PFSK-1 (cell line): ENCODE measurements around the gene KCNJ15.

ENCODE experiments used
- FOXP2 ChIP-seq: optimal IDR thresholded peaks from 2 replicates; pipeline ENCODE3; 2011; ENCODE audit warnings: borderline replicate concordance, control low read depth, inconsistent platforms; ENCODE audit not compliant: insufficient read depth; ENCODE audit errors: extremely low read length, extremely low read depth
- POLR2AphosphoS5 ChIP-seq: IDR thresholded peaks from 2 replicates; pipeline ENCODE4 v1.6.1; 2012; ENCODE audit warnings: low read depth, mild to moderate bottlenecking, control low read depth, low read length, moderate library complexity
- SIN3A ChIP-seq: IDR thresholded peaks from 2 replicates; pipeline ENCODE4 v1.6.1; 2012; ENCODE audit warnings: mild to moderate bottlenecking, low read length, moderate library complexity, borderline replicate concordance; ENCODE audit not compliant: insufficient read depth
- TAF1 ChIP-seq: IDR thresholded peaks from 2 replicates; pipeline ENCODE4 v1.6.1; 2012; ENCODE audit warnings: low read length, control low read depth, borderline replicate concordance; ENCODE audit not compliant: insufficient read depth
- TF ChIP-seq, protein P1 (sequence below), 2 experiments: IDR thresholded peaks; 2 replicates each; pipeline versions ENCODE4 v1.6.1 to v1.8.0; 2011 to 2012; ENCODE audit warnings: low read depth in 2 of 2, low read length in 2 of 2, control low read depth in 1 of 2, inconsistent platforms in 1 of 2, mild to moderate bottlenecking in 1 of 2, moderate library complexity in 1 of 2; ENCODE audit not compliant: insufficient read depth in 1 of 2

DNA sequence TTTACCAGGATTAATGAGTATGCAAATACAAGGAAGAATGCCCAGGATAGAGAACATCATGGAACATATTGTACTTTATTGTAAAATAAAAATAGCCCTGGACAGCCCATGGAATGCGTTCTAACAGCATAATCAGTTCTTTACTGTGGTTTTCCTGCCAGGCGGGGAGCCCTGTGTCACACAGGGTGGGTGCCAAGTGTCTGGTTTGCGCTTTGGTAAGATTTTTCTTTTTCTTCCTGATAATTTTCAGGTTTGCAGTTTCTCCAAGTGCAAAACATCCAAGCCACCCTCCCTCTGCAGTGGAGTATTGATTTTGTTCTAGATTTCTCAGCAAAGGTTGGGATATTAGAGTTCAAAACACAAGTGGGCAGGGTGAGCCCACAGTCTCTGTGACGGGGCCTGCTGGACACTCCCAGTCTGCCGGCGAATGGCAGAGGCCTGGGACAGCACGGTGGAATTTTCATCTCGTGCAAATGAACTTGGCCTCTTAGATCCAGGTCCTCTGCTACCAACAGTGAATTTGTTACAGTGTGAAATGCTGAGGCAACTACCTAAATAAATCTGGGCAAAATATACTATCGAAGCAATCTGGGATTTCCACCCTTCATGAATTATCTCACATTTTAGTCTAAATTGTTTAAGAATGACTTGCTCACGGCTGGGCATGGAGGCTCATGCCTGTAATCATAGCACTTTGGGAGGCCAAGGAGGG is 15.6 kb upstream of the KCNJ15 start:
- TF ChIP-seq POLR2AphosphoS5 = no peak
- TF ChIP-seq SIN3A = no peak
- no peak for TF ChIP-seq TAF1
- TF ChIP-seq, protein P1, sequence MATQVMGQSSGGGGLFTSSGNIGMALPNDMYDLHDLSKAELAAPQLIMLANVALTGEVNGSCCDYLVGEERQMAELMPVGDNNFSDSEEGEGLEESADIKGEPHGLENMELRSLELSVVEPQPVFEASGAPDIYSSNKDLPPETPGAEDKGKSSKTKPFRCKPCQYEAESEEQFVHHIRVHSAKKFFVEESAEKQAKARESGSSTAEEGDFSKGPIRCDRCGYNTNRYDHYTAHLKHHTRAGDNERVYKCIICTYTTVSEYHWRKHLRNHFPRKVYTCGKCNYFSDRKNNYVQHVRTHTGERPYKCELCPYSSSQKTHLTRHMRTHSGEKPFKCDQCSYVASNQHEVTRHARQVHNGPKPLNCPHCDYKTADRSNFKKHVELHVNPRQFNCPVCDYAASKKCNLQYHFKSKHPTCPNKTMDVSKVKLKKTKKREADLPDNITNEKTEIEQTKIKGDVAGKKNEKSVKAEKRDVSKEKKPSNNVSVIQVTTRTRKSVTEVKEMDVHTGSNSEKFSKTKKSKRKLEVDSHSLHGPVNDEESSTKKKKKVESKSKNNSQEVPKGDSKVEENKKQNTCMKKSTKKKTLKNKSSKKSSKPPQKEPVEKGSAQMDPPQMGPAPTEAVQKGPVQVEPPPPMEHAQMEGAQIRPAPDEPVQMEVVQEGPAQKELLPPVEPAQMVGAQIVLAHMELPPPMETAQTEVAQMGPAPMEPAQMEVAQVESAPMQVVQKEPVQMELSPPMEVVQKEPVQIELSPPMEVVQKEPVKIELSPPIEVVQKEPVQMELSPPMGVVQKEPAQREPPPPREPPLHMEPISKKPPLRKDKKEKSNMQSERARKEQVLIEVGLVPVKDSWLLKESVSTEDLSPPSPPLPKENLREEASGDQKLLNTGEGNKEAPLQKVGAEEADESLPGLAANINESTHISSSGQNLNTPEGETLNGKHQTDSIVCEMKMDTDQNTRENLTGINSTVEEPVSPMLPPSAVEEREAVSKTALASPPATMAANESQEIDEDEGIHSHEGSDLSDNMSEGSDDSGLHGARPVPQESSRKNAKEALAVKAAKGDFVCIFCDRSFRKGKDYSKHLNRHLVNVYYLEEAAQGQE (IDR thresholded peaks at IDR 0.05; ENCODE audit: insufficient read depth in 1 of 2, low read depth in 2 of 2, low read length in 2 of 2) = no peak
- no peak for TF ChIP-seq FOXP2
